ENCODE results near the gene SPNS2. TPM values are rescaled to one million over a fixed set of nuclear protein-coding genes. Genes with fewer than 3 reads are reported as not detected.

SPNS2 gene
- total RNA-seq, 1 donor, result 0.43 TPM

- no peak for TF ChIP-seq CTCF (IDR thresholded peaks at IDR 0.05; ENCODE audit: insufficient read depth, low read depth, low read length)
- H3K4me3 ChIP-seq (ENCODE audit: low read depth, low read length), result no peak overlapping the region
- DNase-seq (ENCODE audit: low read depth), result no peak
Measured at GRCh38 chr17:4499431-4500190, 930 bp downstream of the SPNS2 start.

- no peak overlapping the region for H3K4me3 ChIP-seq (ENCODE audit: low read depth, low read length)
- TF ChIP-seq CTCF (IDR thresholded peaks at IDR 0.05; ENCODE audit: insufficient read depth, low read depth, low read length), result no peak
- DNase-seq (ENCODE audit: low read depth), result no peak
Measured at GRCh38 chr17:4500191-4500571, 1.5 kb downstream of the SPNS2 start.

GRCh38 chr17:4501295-4501949, 2.7 kb downstream of the SPNS2 start:
- no peak for TF ChIP-seq CTCF (IDR thresholded peaks at IDR 0.05; ENCODE audit: insufficient read depth, low read depth, low read length)
- no peak overlapping the region for H3K4me3 ChIP-seq (ENCODE audit: low read depth, low read length)
- DNase-seq (ENCODE audit: low read depth), result no peak

- TF ChIP-seq CTCF (IDR thresholded peaks at IDR 0.05; ENCODE audit: insufficient read depth, low read depth, low read length), result no peak
- no peak overlapping the region for H3K4me3 ChIP-seq (ENCODE audit: low read depth, low read length)
- DNase-seq (ENCODE audit: low read depth), result no peak
Measured at GRCh38 chr17:4502466-4503154, 3.9 kb downstream of the SPNS2 start.

GRCh38 chr17:4503283-4504025, 4.8 kb downstream of the SPNS2 start:
- TF ChIP-seq CTCF (IDR thresholded peaks at IDR 0.05; ENCODE audit: insufficient read depth, low read depth, low read length), result no peak
- DNase-seq (ENCODE audit: low read depth), result no peak
- H3K4me3 ChIP-seq (ENCODE audit: low read depth, low read length), result no peak overlapping the region

- TF ChIP-seq CTCF (IDR thresholded peaks at IDR 0.05; ENCODE audit: insufficient read depth, low read depth, low read length), result no peak
- H3K4me3 ChIP-seq (ENCODE audit: low read depth, low read length), result no peak overlapping the region
- no peak for DNase-seq (ENCODE audit: low read depth)
Measured at GRCh38 chr17:4504188-4504587, 5.5 kb downstream of the SPNS2 start.
